Neuronal stem cell (in vitro differentiated cells): ENCODE measurements around the gene MCCD1.

Experiments used
- DNase-seq: peaks from one replicate; pipeline ENCODE4 v3.0.0-alpha.2; 2013; ENCODE audit warnings: low spot score
- H2AFZ ChIP-seq: one replicate; pipeline ENCODE4 v1.6.1; 2013; ENCODE audit warnings: mild to moderate bottlenecking, low read length, inconsistent platforms
- H2AK5ac ChIP-seq: 2 replicates; pipeline ENCODE4 v1.6.1; 2013; ENCODE audit warnings: low read depth, mild to moderate bottlenecking, inconsistent platforms, low read length, moderate library complexity, mixed read lengths
- H2BK120ac ChIP-seq: 2 replicates; pipeline ENCODE4 v1.6.1; 2013; ENCODE audit warnings: low read depth, mild to moderate bottlenecking, inconsistent platforms, low read length, moderate library complexity, mixed read lengths
- H2BK12ac ChIP-seq: one replicate; pipeline ENCODE4 v1.6.1; 2013; ENCODE audit warnings: low read length, inconsistent platforms
- H2BK15ac ChIP-seq: 2 replicates; pipeline ENCODE4 v1.6.1; 2013; ENCODE audit warnings: mild to moderate bottlenecking, low read length, inconsistent platforms, mixed read lengths
- H2BK5ac ChIP-seq: one replicate; pipeline ENCODE4 v1.6.1; 2013; ENCODE audit warnings: inconsistent platforms, mild to moderate bottlenecking, low read length, moderate library complexity
- H3K14ac ChIP-seq: one replicate; pipeline ENCODE4 v1.6.1; 2013; ENCODE audit warnings: low read length, inconsistent platforms
- H3K18ac ChIP-seq: 2 replicates; pipeline ENCODE4 v1.6.1; 2013; ENCODE audit warnings: low read length, inconsistent platforms
- H3K23ac ChIP-seq: 2 replicates; pipeline ENCODE4 v1.6.1; 2013; ENCODE audit warnings: low read depth, mild to moderate bottlenecking, mixed read lengths, low read length, inconsistent platforms; ENCODE audit not compliant: poor library complexity
- H3K27ac ChIP-seq: replicated peaks from 3 replicates; pipeline ENCODE4 v1.5.1; 2013; ENCODE audit warnings: low read length, inconsistent platforms
- H3K27me3 ChIP-seq, 3 experiments: 2 replicates each; pipeline ENCODE4 v1.6.1; 2013; ENCODE audit warnings: low read length in 3 of 3, mild to moderate bottlenecking in 2 of 3, inconsistent platforms in 1 of 3, low read depth in 1 of 3, mixed read lengths in 1 of 3, moderate library complexity in 1 of 3; ENCODE audit not compliant: control insufficient read depth in 3 of 3, insufficient read depth in 3 of 3
- H3K36me3 ChIP-seq, 2 donors: replicated peaks in 1 of 2; 2 replicates each; pipeline ENCODE4 v1.6.1; 2013; ENCODE audit warnings: low read length in 2 of 2; ENCODE audit not compliant: control insufficient read depth in 2 of 2, insufficient read depth in 2 of 2
- H3K4ac ChIP-seq: 2 replicates; pipeline ENCODE4 v1.6.1; 2013; ENCODE audit warnings: inconsistent platforms, mild to moderate bottlenecking, low read length, moderate library complexity
- H3K4me1 ChIP-seq, 2 donors: 1 replicate in 1 of 2; 2 replicates in 1 of 2; pipeline ENCODE4 v1.6.1; 2013; ENCODE audit warnings: low read length in 2 of 2, low read depth in 1 of 2; ENCODE audit not compliant: control insufficient read depth in 2 of 2, insufficient read depth in 1 of 2
- H3K4me2 ChIP-seq: one replicate; pipeline ENCODE4 v1.6.1; 2013; ENCODE audit warnings: mild to moderate bottlenecking, low read length, inconsistent platforms; ENCODE audit not compliant: insufficient read depth, poor library complexity, severe bottlenecking
- H3K4me3 ChIP-seq, 2 donors: 2 replicates each; pipeline ENCODE4 v1.5.1; 2013; ENCODE audit warnings: low read length in 2 of 2, mild to moderate bottlenecking in 2 of 2, inconsistent platforms in 1 of 2, moderate library complexity in 1 of 2
- H3K79me1 ChIP-seq: one replicate; pipeline ENCODE4 v1.6.1; 2013; ENCODE audit warnings: low read depth, mild to moderate bottlenecking, inconsistent platforms, low read length, moderate library complexity
- H3K9ac ChIP-seq: one replicate; pipeline ENCODE4 v1.6.1; 2013; ENCODE audit warnings: mild to moderate bottlenecking, low read depth, low read length, inconsistent platforms; ENCODE audit not compliant: poor library complexity
- H3K9me3 ChIP-seq, 2 donors: replicated peaks in 1 of 2; 2 replicates each; pipeline versions ENCODE3 to v1.6.1; 2013; ENCODE audit warnings: low read length in 2 of 2, mild to moderate bottlenecking in 2 of 2, inconsistent platforms in 1 of 2, low read depth in 1 of 2, mixed read lengths in 1 of 2, moderate library complexity in 1 of 2; ENCODE audit not compliant: control insufficient read depth in 2 of 2, insufficient read depth in 1 of 2
- H4K8ac ChIP-seq: one replicate; pipeline ENCODE4 v1.6.1; 2013; ENCODE audit warnings: low read depth, mild to moderate bottlenecking, inconsistent platforms, low read length, moderate library complexity
- H4K91ac ChIP-seq: one replicate; pipeline ENCODE4 v1.6.1; 2013; ENCODE audit warnings: low read length, low read depth, mild to moderate bottlenecking, inconsistent platforms; ENCODE audit not compliant: poor library complexity
- WGBS, 2 donors: extraction: QIAGEN DNeasy Blood & Tissue Kit; methylation state at CpG; one replicate each; pipeline ENCODE4 v1.1.7; 2013; ENCODE audit warnings: missing lambda C conversion rate in 2 of 2, mixed read lengths in 1 of 2; ENCODE audit not compliant: insufficient read length in 2 of 2, insufficient replicate concordance in 1 of 2; ENCODE audit errors: extremely low coverage in 2 of 2; 5-methylcytosine and 5-hydroxymethylcytosine counted together

Gene MCCD1

GRCh38 chr6:31574106-31575061 is 45.6 kb downstream of the MCCD1 start:
- Histone ChIP-seq H3K4me3 (no peak overlapping the region), H3K14ac (no peak overlapping the region), H3K18ac (no peak overlapping the region), H3K23ac (no peak overlapping the region), H3K27ac (no peak overlapping the region), H2AK5ac (peak overlapping the region; percentile 19), H3K36me3 (no peaks in the 10 kb centered on the region), H2BK12ac (no peak overlapping the region), H2BK5ac (no peak overlapping the region), H3K4ac (no peak overlapping the region), H4K91ac (no peak overlapping the region), H2BK15ac (no peak overlapping the region), H3K9ac (no peak overlapping the region), H2BK120ac (no peak overlapping the region), H3K79me1 (no peaks in the 10 kb centered on the region), H3K27me3 (peaks cover 0 to 40% (median 0%) of the 10 kb centered on the region in 3 experiments), H3K4me2 (no peak overlapping the region), H2AFZ (no peak overlapping the region), H3K4me1 (peaks cover 0 to 2% of the 10 kb centered on the region in 2 donors), H4K8ac (no peak overlapping the region), H3K9me3 (no peaks in the 10 kb centered on the region)
- DNase-seq = no peak
- WGBS, 2 donors = no CpG with 5 or more reads among the region's 14 CpGs

GRCh38 chr6:31575335-31575901 is 46.7 kb downstream of the MCCD1 start, which contains the start of gene TNF:
Gene TNF (plus strand): TSS chr6:31575565. CDS start chr6:31575742, 177 bp downstream.
- Histone ChIP-seq H2BK120ac (no peak within 1 kb of the TSS), H3K27ac (no peak within 1 kb of the TSS), H3K4ac (no peak within 1 kb of the TSS), H3K4me2 (no peak within 1 kb of the TSS), H3K4me1 (peaks cover 0 to 4% of the 10 kb centered on the region in 2 donors), H4K91ac (no peak within 1 kb of the TSS), H2BK5ac (no peak within 1 kb of the TSS), H3K36me3 (no peaks in the 10 kb centered on the region), H3K9ac (no peak within 1 kb of the TSS), H3K14ac (no peak within 1 kb of the TSS), H4K8ac (no peak within 1 kb of the TSS), H3K23ac (no peak within 1 kb of the TSS), H3K27me3 (peaks cover 0 to 50% (median under 1%) of the 10 kb centered on the region in 3 experiments), H2BK15ac (no peak within 1 kb of the TSS), H2AFZ (no peak within 1 kb of the TSS), H3K79me1 (no peaks in the 10 kb centered on the region), H3K4me3 (no peak within 1 kb of the TSS), H3K18ac (no peak within 1 kb of the TSS), H2BK12ac (no peak within 1 kb of the TSS), H2AK5ac (peak within 1 kb of the TSS; percentile 19), H3K9me3 (no peaks in the 10 kb centered on the region)
- no peak for DNase-seq
- no CpG with 5 or more reads among the region's 19 CpGs for WGBS, 2 donors

- Histone ChIP-seq H3K4me2 (no peak overlapping the region), H3K9me3 (no peaks in the 10 kb centered on the region), H2AFZ (no peak overlapping the region), H3K18ac (no peak overlapping the region), H2BK120ac (no peak overlapping the region), H4K8ac (no peak overlapping the region), H3K4me1 (peaks cover 2 to 7% of the 10 kb centered on the region in 2 donors), H3K14ac (no peak overlapping the region), H3K9ac (no peak overlapping the region), H3K36me3 (no peaks in the 10 kb centered on the region), H3K27me3 (peaks cover 0 to 52% (median 3%) of the 10 kb centered on the region in 3 experiments), H3K79me1 (no peaks in the 10 kb centered on the region), H3K23ac (no peak overlapping the region), H3K4ac (no peak overlapping the region), H2AK5ac (no peak overlapping the region), H4K91ac (no peak overlapping the region), H3K4me3 (no peak overlapping the region), H2BK15ac (no peak overlapping the region), H2BK12ac (no peak overlapping the region), H3K27ac (no peak overlapping the region), H2BK5ac (no peak overlapping the region)
- 100% methylated on average over 5 of the region's 8 CpGs; no CpG with 5 or more reads in 1 of the 2 donors for WGBS, 2 donors
- no peak for DNase-seq
These were observed 47.4 kb downstream of the MCCD1 start for GRCh38 chr6:31575952-31576685.
